ENCODE measurements around the gene PIP4K2C. TPM values are rescaled to one million over a fixed set of nuclear protein-coding genes. Genes with fewer than 3 reads are reported as not detected.
"Not testable (repeated sequence)": the region's sequence is repeated elsewhere in the genome, so short reads cannot be mapped to it uniquely, and the experiment has no call there.

The PIP4K2C gene
- total RNA-seq, 1 experiment from 2014 or later, result 25.2 TPM

DNA sequence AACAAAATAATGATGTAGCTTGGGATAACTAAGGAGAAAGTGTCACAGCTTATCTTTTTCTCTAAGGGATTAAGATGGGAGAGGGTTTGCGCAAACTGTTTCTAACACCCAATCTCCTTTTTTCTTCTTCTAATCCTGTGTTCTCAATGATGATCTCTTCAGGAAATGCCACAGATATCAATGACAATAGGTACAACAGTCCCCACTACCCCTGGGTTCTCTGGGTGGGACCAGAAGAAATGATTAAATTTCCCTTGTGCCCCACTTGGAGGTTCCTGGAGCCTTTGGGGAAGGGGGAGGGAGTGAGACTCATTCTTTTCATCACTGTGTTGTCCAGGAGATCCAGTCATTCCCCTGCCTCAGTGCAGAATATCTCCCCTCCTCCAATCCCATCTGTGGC is 8.6 kb upstream of the PIP4K2C start:
- DNase-seq (ENCODE audit: low spot score), result no peak
- in situ Hi-C loops (cut with HindIII; ENCODE audit: low sequenced_read_pairs), result no loop called here

DNA sequence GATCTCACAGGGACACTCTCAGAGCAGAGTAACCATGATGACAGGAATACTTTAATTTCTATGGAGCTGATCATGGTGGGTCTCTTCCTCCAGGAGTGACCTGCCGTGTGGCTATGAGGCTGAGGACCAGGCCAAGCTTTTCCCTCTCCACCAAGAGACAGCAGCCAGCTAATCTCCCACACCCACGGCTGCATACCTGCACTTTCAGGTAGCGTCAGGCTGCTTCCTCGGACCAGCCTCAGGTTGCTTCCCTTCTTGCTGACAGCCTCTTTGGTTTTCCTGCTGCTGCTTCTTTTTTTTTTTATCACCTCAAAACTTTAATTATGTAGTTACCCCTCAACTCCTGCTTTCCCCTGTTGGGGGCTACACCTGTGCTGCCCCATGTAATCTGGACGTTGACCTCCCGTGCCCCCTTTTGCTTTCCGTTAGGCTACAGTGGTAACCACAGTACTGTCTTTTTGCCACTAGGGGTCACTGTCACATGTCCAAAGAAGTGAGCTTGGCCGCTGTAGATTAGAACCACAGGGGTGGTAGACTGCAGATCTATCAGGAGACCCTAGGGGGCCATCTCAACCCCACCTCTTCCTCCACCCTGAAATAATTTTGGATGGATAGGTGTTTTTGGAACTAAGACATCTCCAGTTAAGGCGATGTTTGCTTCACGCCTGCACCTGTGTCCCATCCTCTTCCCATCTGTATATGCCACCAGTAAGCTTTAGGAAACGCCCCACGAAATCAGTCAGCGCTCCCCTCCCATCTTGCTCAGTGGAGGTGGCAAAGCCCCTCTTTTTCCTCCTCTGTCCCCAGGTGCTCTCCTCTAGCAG is 7.8 kb upstream of the PIP4K2C start:
- in situ Hi-C loops (cut with HindIII; ENCODE audit: low sequenced_read_pairs), result no loop called here
- peak; percentile 86 for DNase-seq (ENCODE audit: low spot score)

DNA sequence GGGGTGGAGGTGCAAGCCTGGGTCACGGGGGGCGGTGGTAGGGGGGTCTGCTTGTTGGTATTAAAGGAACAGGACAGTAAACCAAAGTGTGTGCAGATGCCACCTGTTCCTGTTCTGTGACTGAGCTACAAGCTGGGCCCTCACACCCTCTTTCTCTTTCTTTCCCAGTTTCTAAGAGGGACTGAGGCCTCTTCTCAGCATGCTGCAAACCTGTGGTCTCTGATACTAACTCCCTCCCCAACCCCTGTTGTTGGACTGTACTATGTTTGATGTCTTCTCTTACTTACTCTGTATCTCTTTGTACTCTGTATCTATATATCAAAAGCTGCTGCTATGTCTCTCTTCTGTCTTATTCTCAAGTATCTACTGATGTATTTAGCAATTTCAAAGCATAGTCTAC is 6.9 kb upstream of the PIP4K2C start:
- in situ Hi-C loops (cut with HindIII; ENCODE audit: low sequenced_read_pairs), result no loop called here
- DNase-seq (ENCODE audit: low spot score), result no peak

DNA sequence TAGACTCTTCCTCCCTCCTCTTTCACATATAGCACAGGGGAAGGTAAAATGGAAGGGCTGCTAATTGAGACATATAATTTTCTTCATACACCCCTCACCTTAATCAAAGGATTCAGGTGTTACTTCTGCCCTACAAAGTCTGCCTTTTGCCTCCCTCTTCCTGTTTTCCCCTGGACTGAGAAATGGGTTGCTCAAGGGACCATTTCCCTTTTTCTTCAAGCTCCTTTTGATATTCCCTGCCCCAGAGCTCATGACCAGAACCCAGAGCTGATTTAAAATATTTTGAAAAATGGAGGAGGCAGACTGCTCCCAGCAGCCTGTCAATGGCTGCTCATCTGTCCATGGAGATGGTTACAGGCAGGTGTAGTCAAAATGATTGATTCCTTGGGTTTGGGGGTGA is 6.3 kb upstream of the PIP4K2C start:
- in situ Hi-C loops (cut with HindIII; ENCODE audit: low sequenced_read_pairs), result no loop called here
- no peak for DNase-seq (ENCODE audit: low spot score)

DNA sequence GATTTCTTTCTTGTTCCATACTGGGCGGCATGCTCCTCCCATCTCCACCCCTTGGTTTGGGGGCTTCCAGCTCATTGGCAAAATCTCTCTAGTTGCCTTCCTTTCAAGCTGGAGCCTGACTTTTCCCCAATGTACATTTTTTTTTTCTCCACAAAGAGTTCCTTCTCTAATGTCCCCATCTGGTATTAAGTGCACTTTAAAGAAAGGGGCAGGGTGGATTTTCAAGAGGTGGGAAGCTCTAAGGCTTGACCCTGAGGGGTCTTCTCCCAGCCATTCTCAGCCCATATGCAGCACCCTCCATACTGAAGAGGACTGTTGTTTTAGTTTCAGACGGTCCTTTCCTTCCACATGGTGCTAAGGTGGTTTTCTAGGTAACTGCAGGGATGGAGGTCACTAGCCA is 5.8 kb upstream of the PIP4K2C start:
- in situ Hi-C loops (cut with HindIII; ENCODE audit: low sequenced_read_pairs), result no loop called here
- no peak for DNase-seq (ENCODE audit: low spot score)

DNA sequence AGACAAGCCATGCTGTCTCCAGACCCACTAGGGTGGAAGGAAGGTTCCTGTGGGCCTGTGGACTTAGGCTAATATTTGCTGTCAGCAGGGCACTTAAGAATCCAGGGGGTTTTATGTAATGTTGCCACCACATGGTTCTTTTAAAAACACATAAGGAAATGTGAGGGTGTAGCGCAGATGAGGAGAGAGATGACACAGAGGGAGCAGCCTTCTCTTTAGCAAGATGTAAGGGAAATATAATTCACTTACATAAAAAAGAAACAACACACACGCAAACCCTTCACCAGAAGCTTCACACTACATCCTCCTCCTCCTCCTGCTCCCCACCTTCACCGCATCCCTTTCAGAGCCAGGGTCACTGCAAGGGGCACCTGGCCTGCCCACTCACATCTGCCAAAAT is 4.9 kb upstream of the PIP4K2C start:
- no peak for DNase-seq (ENCODE audit: low spot score)
- in situ Hi-C loops (cut with HindIII; ENCODE audit: low sequenced_read_pairs), result no loop called here

DNA sequence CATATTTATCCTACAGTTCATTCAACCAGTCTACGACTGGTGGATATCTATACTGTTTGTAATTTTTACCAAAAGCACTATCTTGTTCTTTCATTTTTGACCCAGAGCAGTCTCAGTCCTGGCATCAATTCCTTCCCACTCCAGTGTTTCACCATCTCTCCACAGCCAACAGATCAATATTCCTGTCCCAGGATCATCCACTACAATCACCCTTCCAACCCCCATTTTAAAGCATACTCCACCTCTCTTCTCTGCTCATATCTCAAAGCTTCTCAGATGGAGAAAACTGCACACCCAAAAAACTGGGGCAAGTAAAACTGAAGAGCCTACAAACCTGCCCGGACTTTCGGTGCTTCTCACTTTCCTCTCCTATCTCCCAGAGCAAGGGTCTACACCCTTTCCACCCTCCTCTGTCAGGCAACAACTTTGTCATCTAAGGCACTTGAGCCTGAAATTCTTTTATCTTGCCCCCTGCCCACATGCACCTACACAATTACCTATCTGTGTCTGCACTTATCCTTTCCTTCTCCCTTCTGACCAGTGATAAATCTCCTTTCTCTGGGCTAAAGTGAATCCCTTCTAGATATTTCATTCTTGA is 4.1 kb upstream of the PIP4K2C start:
- no peak for DNase-seq (ENCODE audit: low spot score)
- in situ Hi-C loops (cut with HindIII; ENCODE audit: low sequenced_read_pairs), result no loop called here

DNA sequence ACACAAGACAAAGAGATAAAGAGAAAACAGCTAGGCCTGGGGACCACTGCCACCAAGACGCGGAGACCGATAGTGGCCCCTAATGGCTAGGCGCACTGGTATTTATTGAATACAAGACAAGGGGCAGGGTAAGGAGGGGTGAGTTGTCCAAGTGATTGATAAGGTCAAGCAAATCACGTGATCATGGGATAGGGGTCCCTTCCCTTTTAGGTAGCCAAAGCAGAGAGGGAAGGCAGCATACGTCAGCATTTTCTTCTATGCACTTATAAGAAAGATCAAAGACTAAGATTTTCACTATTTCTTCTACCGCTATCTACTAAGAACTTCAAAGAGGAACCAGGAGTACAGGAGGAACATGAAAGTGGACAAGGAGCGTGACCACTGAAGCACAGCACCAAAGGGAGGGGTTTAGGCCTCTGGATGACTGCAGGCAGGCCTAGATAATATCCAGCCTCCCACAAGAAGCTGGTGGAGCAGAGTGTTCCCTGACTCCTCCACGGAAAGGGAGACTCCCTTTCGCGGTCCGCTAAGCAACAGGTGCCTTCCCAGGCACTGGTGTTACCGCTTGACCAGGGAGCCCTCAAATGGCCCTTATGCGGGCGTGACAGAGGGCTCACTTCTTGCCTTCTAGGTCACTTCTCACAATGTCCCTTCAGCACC is 1.9 kb upstream of the PIP4K2C start:
- in situ Hi-C loops (cut with HindIII; ENCODE audit: low sequenced_read_pairs); DNase-seq (ENCODE audit: low spot score): not testable (repeated sequence)

DNA sequence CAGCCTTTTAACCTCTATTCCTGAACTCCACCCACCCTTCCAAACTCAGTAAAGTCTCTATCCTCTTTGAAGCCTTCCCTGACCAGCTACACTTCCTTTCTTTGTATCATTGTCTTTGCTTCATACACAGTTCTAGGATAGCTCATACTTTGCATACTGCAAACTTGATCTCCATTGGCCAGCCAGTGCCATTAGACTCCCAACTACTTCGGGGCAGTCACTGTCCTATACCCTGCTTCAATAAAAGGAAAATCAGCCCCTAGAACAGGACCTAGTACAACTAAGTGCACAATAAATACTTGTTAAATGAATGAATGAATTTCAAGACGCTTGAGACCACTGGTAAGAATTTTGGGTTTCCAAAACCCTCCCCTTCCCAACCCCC is 521 bp upstream of the PIP4K2C start:
- no peak for DNase-seq (ENCODE audit: low spot score)
- in situ Hi-C loops (cut with HindIII; ENCODE audit: low sequenced_read_pairs), result no loop called here

DNA sequence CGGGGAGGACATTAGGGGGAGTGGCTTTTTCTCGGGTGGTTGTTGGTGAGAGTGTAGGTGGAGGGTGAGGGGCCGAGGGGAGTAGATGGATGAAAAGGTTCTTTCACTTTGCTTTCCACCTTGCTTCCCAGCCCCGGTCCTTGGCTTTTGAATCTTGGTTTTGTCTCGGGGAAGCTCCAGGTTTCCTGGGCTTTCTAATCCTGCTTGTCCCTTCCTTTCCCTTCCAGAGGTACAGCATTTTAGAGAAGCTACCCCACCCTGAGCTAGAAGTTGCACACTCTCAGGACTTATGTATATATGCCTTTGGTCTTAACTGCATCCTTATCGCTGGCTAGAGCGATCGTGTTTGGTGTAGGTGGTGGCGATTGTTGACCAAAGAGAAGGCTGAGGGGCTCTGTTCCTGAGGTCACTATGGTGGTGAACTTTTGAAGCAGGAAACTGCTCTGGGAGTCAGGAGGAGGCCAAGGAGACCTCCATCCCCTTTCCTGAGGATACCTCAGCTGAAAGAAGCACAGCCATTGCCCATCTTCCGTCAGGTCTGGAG is 862 bp downstream of the PIP4K2C start:
- DNase-seq (ENCODE audit: low spot score), result no peak
- in situ Hi-C loops (cut with HindIII; ENCODE audit: low sequenced_read_pairs), result no loop called here

DNA sequence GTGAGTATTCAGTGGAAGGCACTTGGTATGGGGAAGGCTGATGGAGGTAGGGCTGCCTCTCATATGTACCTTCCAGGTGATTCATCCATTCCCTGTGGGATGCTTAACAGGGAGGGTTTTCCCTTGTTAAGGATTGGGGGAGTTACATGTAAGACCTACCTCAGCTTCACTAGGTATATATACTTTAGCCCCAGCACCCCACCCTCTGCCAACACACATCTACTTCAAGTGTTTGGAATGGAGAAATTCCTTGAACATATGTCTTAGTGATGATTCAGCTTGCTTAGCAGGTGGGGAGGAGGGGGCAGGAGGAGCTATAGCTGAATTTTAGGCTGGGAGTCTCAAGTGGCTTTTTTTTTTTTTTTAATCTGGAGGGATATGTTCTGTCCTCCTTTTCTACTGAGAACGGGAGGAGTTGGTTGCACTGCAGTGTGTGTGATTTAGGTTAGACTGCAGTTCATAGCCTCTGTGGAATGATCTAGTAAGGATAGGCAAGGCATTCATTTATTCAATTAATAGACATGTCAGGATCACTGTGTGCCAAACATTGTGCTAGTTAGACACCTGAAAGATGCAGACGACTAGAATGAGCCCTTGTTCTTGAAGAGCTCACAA is 1.7 kb downstream of the PIP4K2C start:
- in situ Hi-C loops (cut with HindIII; ENCODE audit: low sequenced_read_pairs), result no loop called here
- DNase-seq (ENCODE audit: low spot score), result no peak

DNA sequence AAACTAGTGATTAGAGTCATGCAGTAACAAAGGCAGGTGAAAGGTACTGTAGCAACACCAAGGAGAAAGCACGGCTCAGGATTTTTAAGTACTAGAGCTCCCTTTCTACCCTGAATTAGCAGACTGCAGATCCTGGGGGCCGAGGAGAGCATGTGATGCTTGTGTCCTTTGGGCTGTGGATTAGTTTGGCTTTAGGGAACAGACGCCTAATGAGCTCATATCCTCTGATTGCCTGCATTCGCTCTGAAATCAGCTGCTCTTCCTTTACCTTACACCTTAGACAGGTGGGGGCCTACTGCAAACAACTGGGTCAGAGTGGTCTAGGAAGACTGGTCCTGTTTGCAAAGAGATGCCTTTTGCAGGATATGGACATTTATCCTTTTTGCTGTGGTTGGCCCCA is 2.2 kb downstream of the PIP4K2C start:
- in situ Hi-C loops (cut with HindIII; ENCODE audit: low sequenced_read_pairs), result no loop called here

DNA sequence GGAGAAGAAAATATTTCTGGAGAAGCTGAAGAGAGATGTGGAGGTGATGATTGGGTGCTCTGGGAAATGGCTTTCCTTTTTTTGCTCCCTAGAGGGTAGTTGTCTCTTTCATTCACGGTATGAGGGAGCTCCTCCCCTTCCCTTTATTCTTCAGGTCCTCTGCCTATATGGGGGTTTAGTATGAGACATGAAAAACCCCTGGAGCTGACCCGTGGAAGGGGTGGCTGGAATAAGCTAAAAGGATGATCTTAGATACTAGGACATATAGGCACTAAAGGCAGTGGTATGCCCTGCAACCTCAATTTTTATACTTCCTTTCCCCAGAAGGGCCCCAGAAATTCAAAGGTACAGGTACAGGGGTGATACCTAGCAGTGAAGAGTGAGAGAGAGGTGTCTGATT is 9.4 kb downstream of the PIP4K2C start:
- DNase-seq (ENCODE audit: low spot score), result no peak
- in situ Hi-C loops (cut with HindIII; ENCODE audit: low sequenced_read_pairs), result no loop called here

More for the DNA sequence above, 2.2 kb downstream of the PIP4K2C start:
- no peak for DNase-seq (ENCODE audit: low spot score)

DNA sequence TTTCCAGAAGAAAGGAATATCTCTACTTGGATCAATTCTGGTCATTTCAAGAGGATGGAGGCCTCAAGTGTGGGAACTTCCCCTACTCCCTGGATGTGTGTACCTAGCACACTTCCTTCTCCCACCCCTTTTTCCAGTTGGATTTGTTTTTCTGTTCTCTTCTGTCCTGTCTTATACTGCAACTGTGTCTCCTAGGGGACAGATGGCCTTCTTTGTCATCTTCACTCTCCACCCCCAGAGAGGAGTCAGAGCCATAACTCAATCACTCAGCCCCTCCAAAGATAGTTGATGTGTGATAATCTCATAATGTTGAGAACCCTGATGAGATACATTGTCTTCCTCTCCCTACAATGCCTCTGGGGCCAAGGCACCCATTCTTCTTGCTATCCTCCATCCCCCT is 11.6 kb downstream of the PIP4K2C start:
- no peak for DNase-seq (ENCODE audit: low spot score)

DNA sequence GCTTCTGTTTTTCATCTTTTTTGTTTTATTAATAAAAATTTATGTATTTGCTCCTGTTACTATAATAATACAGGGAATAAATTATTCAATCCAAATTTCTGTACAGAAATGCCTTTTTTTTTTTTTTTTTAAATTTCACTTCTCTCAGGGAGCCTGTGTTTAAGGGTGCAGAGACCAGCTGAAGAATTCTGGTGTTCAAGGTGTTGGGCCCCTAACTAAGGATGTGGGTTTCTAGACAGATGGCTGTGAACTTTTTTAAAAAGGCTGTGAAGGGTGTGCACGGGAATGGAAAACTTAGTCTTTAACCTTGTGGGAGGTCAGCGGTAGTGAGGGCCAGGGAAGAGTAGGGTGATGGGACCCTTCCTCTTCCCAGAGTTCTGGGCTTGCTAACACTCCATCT is 12.3 kb downstream of the PIP4K2C start:
- in situ Hi-C loops (cut with HindIII; ENCODE audit: low sequenced_read_pairs), result no loop called here
- no peak for DNase-seq (ENCODE audit: low spot score)

More for the DNA sequence above, 11.6 kb downstream of the PIP4K2C start:
- in situ Hi-C loops (cut with HindIII; ENCODE audit: low sequenced_read_pairs), result no loop called here

DNA sequence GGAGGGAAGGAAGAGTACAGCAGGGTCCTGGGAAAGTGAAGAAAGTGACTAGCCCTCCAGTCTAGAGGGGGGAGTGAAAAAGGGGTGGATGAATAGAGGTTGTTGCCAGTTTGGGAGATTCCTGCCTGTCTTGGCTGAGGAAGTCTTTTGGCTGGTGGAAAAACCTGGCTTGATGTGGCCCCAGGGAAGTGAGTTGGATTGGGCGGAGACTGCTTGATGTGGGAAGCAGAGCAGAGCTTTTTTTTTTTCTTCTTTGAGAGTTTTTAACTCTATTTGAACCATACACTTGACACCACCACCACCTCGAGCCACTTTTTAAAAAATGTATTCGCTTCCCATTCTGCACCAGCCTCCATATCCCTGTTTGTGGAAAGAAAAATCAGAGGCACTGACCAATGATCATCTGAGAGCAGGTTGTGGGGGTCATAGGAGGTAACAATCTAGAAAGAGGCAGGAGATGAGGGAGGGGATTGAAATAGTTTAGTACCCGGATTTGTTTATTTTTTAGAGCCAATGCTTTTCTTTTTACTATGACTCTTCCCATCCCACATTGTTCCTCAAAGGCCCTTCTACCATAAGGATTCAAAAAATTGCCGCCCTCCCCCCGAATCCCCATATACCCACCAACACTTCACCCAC is 12.9 kb downstream of the PIP4K2C start:
- in situ Hi-C loops (cut with HindIII; ENCODE audit: low sequenced_read_pairs), result no loop called here
- peak; percentile 89 for DNase-seq (ENCODE audit: low spot score)

DNA sequence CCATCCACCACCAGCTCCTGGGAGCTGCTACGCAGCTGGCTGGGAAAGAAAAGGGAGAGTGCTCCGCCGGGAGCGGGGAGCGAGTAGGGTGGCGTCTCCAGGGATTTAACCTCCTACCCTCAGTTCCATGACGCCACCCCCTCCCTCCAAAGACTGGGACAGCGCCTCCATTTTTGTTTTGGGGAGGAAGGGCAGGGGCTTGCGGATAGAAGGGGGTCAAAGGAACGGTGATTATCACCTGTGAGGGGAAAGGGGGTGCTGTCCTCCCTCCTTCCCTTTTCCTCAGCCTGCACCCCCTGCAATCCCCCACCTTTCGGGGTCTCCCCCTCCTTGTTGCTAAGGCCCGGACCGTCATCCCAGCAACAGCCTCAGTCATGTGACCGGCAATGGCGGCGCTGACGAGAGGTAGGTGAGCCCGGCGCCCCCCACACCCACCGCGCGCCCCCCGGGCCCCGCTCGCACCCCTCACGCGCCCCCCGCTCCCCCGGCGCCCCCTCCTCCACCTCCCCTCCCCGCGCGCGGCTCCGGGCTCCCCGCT is 13.5 kb downstream of the PIP4K2C start, which contains the start of gene DTX3:
Gene DTX3 (plus strand): TSS at position 371 of the 538 bp plus-strand sequence. CDS start 1,694 bp downstream, outside the sequence.
- in situ Hi-C loops (cut with HindIII; ENCODE audit: low sequenced_read_pairs), result no loop called here
- peak; percentile 74 for DNase-seq (ENCODE audit: low spot score)

DNA sequence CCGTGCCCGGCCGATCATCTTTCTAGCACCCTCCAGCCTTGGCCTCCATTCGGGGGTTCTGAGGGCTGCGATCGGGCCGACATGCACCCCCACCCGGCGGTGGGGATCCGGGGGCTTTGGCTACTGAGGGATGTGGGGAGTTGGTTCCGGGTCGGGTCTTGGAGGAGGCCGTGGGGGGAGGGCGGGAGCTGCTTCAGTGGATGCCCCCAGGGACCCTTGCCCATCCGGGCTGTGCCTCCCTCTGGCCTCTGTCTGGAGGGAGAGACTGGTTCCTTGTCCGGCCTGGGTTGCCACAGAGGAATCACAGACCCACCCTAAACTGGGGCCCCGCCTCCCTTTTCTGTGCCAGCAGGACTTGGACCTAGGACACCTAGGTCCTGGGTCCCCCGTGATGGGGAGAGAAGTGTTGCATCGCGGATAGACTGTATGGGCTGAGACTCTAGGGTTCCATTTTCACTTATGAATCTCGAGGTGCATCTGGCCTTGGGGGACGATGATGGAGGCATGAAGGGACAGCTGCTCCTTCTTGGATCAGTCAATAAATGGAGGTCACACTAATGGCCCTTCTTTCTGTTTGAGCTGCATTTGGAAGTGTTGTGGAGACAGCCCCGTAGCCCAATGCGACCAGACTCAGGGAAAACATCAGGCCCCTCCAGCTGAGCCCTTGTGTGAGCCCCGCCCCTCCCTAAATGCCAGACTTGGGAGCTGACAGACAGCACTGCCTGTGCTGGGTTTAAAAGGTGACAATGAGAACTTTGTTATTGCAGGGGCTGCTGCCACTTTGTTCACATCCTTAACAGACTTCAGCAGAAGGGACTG is 14.2 kb downstream of the PIP4K2C start:
- in situ Hi-C loops (cut with HindIII; ENCODE audit: low sequenced_read_pairs), result no loop called here
- peak; percentile 63 for DNase-seq (ENCODE audit: low spot score)
